GM19099 (cell line): Measurements from ENCODE around the gene PYGB.

Experiments used
- POLR2A ChIP-seq: IDR thresholded peaks from 3 replicates; pipeline ENCODE4 v1.6.1; 2011; ENCODE audit warnings: low read depth; ENCODE audit not compliant: insufficient read length; ENCODE audit errors: extremely low read depth

The PYGB gene

DNA sequence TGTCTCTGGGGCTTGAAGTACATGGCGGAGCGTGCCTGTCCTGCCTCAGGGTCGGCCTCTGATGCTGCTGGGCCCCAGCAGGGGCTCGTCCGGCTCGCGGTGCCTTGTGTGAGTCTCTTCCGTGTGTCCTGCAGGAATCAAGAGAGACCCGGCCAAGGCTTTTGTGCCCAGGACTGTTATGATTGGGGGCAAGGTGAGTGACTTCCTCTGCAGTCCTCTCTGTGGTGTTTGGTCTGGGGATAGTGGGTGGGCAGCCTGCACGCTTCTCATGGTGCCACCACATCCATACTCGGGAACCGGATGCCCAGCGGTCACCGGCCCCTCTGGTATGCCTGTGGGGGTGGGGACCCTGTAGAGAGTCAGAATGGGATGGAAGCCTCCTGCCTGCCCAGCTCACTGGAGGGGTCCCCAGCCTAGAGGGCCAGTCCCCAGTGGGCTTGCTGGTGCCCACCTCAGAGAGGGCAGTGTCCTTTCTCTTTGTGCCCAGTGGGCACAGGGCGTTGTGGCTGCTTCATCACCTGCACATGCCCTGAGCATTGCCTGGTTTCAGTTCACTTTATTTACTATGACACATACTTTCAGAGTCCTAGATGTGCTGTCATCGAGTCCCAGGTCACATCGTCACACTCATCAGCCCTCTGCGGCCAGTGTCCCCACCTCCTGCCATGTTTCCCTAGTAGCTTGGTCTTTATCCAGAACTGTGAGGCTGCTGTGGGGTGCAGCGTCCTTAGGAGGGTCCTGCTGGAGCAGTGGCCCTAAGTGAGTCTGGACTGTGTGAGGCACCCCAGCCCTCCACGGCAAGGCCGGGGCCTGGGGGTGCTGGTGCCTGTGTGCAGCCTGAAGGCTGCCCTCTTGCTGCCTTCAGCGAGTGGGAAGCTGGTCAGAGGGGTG is 40.7 kb downstream of the PYGB start:
- TF ChIP-seq POLR2A = no peak

DNA sequence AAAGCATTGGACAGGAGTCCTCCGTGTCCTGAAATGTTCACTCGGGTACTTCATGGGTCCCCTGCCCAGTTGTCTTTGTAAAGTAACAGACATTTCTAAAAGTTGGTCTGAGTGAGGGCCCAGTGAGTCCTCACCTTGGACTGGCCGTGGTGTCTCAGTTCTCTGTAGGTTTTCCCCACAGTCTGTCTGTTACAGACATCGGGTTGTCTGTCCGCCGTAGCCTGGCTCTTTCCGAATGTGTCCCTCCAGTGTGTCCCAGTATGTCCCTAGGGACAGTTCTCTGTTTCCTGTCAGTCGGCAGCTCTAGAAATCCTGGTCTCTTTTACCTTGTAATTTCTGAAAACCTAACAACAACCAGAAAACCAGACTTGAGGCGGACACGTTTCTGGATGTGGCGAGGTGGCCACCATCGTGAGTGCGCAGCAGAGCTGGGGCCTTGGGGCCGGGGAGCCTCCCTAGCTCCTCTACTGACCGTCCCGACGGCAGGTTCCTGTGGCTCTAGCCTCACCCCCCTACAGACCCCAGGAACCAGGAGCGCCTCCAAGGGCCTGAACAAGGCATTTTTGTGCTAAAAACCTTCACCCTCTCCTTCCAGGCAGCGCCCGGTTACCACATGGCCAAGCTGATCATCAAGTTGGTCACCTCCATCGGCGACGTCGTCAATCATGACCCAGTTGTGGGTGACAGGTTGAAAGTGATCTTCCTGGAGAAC is 42.2 kb downstream of the PYGB start:
- TF ChIP-seq POLR2A = no peak

DNA sequence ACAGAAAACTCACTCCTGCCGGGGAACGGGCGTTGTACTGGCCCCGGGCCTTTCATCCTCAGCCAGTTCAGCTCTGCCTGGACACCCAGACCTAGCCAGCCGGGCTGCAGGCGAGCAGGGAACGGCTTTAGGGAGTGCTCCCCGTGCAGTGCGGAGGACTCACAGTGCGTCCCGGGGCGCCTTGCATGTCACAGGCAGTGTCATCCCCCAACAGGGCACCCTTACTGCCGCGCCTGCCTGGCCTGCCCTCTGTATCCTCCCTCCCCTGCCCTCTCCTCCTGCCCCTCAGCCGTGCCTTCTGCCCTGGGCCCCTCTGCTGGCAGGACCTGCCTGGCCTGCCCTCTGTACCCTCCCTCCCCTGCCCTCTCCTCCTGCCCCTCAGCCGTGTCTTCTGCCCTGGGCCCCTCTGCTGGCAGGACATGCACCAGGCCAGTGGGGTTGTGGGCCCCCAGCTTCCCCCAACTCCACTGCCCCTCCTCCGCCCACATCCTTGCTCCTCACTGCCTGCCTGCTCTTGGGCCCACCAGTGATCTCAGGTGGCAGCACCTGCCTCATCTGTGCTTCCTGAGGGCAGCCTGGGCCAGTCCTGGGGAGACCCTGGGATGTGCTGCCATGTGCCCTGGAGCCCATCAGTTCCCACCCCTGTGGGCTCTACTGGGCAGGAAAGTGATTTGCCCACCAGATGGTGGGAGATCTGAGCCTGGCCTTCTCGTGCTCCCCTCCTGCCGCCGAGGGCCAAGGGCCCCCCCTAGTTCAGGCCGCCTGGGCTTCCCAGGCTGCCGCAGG is 43.0 kb downstream of the PYGB start:
- no peak for TF ChIP-seq POLR2A

DNA sequence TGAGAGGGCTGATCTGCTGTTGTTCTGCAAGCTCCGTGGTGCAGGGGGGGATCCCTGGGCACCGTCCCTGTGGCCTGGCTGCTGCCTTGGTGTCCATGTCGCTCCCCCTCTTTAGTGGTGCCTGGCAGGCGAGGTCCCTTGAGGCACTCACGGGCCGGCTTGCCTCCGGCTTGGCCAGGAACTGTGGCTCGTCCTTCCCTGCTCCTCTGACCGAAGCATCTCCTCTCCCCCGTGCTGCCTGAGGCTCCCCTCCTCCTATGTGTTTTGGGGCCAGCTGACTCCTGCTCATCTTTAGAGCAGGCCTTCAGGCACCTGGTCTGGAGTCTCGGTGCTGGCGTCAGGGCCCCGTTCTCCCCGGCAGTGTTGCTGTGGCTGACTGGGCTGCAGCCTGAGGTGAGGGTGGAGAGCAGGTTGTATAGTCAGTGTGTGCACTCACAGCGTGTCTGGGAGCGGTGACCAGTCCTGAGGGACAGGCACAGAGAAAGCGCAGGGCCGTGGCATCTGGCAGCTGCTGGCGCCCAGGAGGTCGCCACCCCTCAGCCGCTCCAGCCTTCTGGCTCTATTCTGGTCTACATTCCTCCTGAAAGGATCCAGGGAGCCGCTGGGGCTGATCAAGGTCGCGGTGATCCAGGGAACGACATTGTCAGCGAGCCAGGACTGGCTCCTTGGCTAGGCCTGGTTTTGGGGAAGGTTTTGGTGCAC is 43.7 kb downstream of the PYGB start:
- no peak for TF ChIP-seq POLR2A

DNA sequence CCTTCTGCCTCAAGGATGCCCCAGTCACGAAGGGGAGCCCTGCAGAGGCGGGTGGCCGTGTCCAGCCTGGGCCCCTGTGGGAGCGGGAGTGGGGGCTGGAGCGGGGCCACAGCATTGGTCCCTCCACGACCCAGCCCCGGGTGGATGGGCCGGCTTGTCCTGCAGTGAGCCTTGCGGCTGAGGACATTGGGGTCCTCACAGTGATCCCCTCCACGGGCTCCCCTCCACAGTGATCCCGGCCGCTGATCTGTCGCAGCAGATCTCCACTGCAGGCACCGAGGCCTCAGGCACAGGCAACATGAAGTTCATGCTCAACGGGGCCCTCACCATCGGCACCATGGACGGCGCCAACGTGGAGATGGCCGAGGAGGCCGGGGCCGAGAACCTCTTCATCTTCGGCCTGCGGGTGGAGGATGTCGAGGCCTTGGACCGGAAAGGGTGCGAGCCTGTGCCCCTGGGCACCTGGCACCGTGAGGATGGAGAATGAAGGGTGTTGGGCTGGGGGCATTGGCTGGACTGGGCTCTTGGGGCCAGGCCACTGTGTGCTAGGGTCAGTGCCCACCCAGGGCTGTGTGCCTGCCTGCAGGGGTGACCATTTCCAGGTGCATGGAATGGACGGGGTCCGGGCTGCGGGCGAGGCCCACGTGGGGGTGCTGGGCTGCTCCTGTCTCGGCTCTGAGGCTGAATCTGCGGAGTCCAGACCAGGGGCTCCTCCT is 44.4 kb downstream of the PYGB start:
- no peak for TF ChIP-seq POLR2A

DNA sequence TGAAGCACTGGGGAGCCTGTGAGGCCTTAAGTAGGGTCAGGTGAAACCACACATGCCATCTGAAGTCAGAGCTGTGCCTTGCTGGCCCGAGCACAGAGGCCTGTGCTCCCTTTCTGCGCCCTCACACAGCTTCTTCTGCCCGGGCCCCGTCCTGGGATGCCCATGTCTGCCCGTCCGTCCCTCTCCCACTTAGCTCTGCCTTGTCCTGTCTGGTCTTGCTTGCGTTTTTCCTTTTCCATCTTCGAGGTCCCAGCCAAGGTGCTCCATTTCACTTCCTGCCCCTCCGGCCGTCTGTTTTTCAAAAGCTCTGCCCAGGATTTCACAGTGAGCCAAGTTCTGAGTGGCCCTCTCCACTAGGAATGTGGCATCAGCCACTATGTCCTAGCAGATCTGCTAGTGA is 45.6 kb downstream of the PYGB start:
- no peak for TF ChIP-seq POLR2A

DNA sequence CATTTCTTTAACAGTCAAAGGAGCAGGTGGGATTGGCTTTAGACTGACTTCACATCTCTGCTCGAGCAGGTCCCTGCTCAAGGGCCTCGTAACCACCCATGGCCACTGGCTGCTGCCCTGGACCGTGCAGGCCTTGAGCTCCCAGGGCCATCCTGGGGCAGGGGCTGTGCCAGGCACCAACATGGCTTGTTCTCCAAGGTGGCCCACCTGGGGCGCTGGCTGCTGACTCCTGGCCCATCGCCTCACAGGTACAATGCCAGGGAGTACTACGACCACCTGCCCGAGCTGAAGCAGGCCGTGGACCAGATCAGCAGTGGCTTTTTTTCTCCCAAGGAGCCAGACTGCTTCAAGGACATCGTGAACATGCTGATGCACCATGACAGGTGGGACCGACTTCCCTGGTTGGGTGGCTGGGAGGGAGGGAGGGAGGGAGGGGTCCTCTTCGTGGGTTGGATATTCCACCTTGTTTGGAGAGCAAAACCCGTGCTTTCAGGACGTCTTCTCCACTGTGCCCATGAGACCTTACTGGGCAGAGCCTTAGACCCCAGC is 46.1 kb downstream of the PYGB start:
- no peak for TF ChIP-seq POLR2A

DNA sequence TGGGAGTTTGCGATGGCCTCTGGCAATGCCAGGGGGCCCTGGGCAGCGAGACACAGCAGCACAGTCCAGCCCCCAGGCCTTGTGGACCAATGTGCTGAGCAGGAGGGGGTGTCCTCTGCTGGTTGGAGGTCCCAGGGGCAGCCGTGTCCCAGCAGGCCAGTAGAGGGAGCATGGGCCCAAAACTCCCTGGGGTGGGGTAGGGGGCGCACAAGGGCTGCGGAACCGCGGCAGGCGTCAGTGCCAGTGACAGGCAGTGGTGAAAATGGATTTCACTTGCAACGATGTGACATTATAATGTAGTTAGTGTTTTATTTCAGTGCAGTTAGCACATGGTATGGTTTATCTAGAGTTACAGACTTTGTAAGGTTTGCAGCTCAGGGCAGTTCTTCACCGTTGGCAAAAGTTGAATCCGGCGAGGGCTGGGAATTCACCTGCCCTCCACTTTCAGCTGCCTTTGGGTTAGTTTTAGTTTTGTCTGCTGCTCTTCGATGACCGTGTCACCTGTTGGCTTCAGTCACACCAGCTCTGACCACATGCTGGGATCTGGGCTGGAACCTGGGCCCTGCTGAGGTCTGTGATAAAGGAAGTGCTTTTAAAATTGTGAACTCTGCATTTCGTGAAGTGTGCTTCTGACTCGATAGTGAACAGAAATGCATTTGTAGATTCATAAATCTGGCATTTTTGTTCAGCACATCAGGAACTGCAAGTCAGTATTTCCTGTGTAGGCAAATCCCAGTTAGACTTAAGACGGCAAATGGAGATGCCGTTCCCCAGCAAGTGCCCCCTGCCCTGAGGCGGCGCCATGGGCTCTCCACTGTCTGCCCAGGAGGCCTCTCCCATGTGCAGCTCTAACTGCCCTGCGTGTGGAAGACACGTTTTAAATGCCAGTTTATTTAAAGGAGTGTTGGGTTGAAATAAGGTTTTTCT is 46.8 kb downstream of the PYGB start:
- TF ChIP-seq POLR2A = no peak

DNA sequence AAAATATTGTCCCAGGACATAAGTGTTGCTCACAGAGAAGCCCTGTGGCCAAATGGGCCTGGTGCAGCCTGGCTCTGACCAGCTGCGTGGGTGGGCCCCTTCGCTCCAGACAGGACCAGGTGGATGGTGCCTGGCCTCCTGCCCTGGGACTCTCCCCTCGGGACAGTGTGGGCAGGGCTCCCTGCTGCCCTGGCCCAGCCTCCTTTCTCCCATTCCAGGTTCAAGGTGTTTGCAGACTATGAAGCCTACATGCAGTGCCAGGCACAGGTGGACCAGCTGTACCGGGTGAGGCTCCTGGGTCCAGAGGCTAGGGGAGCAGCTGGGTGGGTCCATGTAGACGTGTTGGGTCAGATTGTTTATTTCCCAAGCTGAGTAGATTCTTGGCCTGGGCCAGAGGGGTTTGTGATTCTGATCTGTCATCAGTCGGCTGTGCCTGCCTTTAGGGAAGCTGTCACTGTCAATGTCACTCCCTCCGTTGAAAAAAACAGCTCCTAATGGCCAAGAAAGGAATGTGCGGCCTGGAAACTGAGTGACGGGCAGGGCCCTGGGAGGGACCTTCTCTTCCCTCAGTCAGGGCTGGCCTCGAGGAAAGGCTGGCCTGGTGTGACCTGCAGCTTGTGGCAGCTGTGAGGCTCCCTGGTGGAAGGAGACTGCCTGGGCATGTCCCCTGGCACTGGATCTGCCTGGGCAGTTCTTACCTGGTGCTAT is 47.7 kb downstream of the PYGB start:
- no peak for TF ChIP-seq POLR2A

DNA sequence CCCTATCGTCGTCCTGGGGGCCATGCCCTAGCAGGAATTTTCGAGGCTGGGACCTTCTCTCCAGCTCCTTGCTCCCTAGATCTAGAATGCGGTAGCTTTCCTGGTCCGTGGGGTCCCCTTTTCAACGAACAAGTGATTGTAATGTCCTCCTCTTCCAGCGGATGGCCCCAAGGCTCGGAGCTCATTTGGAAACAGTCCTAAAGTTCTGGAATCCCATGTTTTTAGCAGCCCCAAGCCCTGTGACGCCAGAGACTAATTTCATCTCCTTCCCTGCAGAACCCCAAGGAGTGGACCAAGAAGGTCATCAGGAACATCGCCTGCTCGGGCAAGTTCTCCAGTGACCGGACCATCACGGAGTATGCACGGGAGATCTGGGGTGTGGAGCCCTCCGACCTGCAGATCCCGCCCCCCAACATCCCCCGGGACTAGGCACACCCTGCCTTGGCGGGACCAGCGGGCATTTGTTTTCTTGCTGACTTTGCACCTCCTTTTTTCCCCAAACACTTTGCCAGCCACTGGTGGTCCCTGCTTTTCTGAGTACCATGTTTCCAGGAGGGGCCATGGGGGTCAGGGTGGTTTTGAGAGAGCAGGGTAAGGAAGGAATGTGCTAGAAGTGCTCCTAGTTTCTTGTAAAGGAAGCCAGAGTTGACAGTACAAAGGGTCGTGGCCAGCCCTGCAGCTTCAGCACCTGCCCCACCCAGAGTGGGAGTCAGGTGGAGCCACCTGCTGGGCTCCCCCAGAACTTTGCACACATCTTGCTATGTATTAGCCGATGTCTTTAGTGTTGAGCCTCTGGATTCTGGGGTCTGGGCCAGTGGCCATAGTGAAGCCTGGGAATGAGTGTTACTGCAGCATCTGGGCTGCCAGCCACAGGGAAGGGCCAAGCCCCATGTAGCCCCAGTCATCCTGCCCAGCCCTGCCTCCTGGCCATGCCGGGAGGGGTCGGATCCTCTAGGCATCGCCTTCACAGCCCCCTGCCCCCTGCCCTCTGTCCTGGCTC is 48.5 kb downstream of the PYGB start:
- no peak for TF ChIP-seq POLR2A

DNA sequence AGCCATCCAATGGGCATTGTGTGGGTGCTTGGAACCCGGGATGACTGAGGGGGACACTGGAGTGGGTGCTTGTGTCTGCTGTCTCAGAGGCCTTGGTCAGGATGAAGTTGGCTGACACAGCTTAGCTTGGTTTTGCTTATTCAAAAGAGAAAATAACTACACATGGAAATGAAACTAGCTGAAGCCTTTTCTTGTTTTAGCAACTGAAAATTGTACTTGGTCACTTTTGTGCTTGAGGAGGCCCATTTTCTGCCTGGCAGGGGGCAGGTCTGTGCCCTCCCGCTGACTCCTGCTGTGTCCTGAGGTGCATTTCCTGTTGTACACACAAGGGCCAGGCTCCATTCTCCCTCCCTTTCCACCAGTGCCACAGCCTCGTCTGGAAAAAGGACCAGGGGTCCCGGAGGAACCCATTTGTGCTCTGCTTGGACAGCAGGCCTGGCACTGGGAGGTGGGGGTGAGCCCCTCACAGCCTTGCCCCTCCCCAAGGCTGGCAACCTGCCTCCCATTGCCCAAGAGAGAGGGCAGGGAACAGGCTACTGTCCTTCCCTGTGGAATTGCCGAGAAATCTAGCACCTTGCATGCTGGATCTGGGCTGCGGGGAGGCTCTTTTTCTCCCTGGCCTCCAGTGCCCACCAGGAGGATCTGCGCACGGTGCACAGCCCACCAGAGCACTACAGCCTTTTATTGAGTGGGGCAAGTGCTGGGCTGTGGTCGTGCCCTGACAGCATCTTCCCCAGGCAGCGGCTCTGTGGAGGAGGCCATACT is 49.4 kb downstream of the PYGB start:
- TF ChIP-seq POLR2A = peak; percentile 43

DNA sequence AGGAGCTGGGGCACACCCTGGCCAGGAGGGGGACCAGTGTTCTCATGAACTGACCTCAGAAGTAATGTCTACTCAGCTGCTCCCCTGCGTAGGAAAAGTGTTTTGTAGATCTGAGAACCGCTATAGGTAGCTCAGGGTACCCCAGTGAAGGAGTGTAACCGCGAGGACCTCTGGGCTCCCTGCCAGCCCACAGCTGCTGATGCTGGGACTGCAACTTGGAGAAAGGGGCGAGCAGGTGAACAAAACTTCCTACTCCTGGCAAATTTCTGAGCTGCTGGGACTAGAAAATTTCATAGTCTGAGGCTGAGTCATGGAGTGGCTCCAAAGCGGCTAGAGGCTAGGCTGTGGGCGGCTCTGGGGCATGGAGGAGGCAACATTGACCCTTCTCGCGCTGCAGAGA is 51.9 kb downstream of the PYGB start:
- TF ChIP-seq POLR2A = no peak
